Loucy (cell line): Measurements from ENCODE around the gene WDR7.

Source experiments
- H2AFZ ChIP-seq: fragments of 200-600 bp; sonication (generic); 2 replicates; pipeline ENCODE4 v1.6.0; 2016; ENCODE audit warnings: antibody characterized with exemption, mild to moderate bottlenecking, low read length, moderate library complexity
- H3F3A ChIP-seq: fragments of 200-600 bp; 2 replicates; pipeline ENCODE4 v1.6.0; 2016; ENCODE audit warnings: antibody characterized with exemption, low read depth, mild to moderate bottlenecking
- H3K27me3 ChIP-seq: fragments of 200-600 bp; sonication (generic); 2 replicates; pipeline ENCODE4 v1.6.1; 2014; ENCODE audit warnings: low read length, mild to moderate bottlenecking; ENCODE audit not compliant: insufficient read depth, poor library complexity, severe bottlenecking
- H3K36me3 ChIP-seq: fragments of 200-600 bp; sonication (generic); 2 replicates; pipeline ENCODE4 v1.6.1; 2016; ENCODE audit warnings: low read length; ENCODE audit not compliant: insufficient read depth
- H3K4me1 ChIP-seq: fragments of 200-600 bp; sonication (generic); 2 replicates; pipeline ENCODE4 v1.5.1; 2014; ENCODE audit warnings: low read length, mild to moderate bottlenecking; ENCODE audit not compliant: insufficient read depth, poor library complexity, severe bottlenecking
- H3K4me2 ChIP-seq: fragments of 200-600 bp; sonication (generic); 2 replicates; pipeline ENCODE4 v1.6.0; 2014; ENCODE audit warnings: antibody characterized with exemption, low read length, low read depth, mild to moderate bottlenecking; ENCODE audit not compliant: poor library complexity, severe bottlenecking
- H3K4me3 ChIP-seq: fragments of 200-600 bp; sonication (generic); 2 replicates; pipeline ENCODE4 v1.5.1; 2014; ENCODE audit warnings: low read length, mild to moderate bottlenecking, mixed read lengths; ENCODE audit not compliant: poor library complexity, severe bottlenecking
- H3K79me2 ChIP-seq: fragments of 200-600 bp; sonication (generic); 2 replicates; pipeline ENCODE4 v1.6.1; 2014; ENCODE audit warnings: low read length; ENCODE audit not compliant: insufficient read depth
- H3K9ac ChIP-seq: fragments of 200-600 bp; sonication (generic); 2 replicates; pipeline ENCODE4 v1.6.0; 2014; ENCODE audit warnings: mild to moderate bottlenecking, low read depth, low read length, moderate library complexity; ENCODE audit not compliant: poor library complexity, severe bottlenecking
- H3K9me2 ChIP-seq: fragments of 200-600 bp; sonication (generic); replicated peaks from 2 replicates; pipeline ENCODE4 v1.6.1; 2016; ENCODE audit warnings: low read depth, low read length, mixed read lengths
- H3K9me3 ChIP-seq: fragments of 200-600 bp; sonication (generic); 2 replicates; pipeline ENCODE4 v1.6.1; 2014; ENCODE audit warnings: mild to moderate bottlenecking, antibody characterized with exemption, low read length, low read depth; ENCODE audit not compliant: insufficient read depth
- H4K20me1 ChIP-seq: fragments of 200-600 bp; sonication (generic); 2 replicates; pipeline ENCODE4 v1.6.0; 2014; ENCODE audit warnings: antibody characterized with exemption, low read length, mild to moderate bottlenecking; ENCODE audit not compliant: insufficient read depth, poor library complexity, severe bottlenecking
- CTCF ChIP-seq: fragments of 200-600 bp; sonication (generic); conservative IDR thresholded peaks from 2 replicates; pipeline ENCODE4 v1.5.1; 2014; ENCODE audit warnings: mild to moderate bottlenecking, antibody characterized with exemption, low read length
- EZH2phosphoT487 ChIP-seq: fragments of 200-600 bp; IDR thresholded peaks from 2 replicates; pipeline ENCODE4 v1.6.1; 2018; ENCODE audit warnings: antibody characterized with exemption, mild to moderate bottlenecking, moderate library complexity, borderline replicate concordance

Gene WDR7

GRCh38 chr18:56992777-56993176 lies 341.6 kb downstream of the WDR7 start:
- no peak overlapping the region for H3K4me2 ChIP-seq
- TF ChIP-seq EZH2phosphoT487 (no peak), CTCF (no peak)
- H3K9ac ChIP-seq: no peak overlapping the region
- H2AFZ ChIP-seq: no peak overlapping the region
- H3K27me3 ChIP-seq: no peaks in the 10 kb centered on the region
- peaks cover 20% of the 10 kb centered on the region for H3K4me1 ChIP-seq
- no peaks in the 10 kb centered on the region for H3K36me3 ChIP-seq
- H3F3A ChIP-seq: no peaks in the 10 kb centered on the region
- no peaks in the 10 kb centered on the region for H3K79me2 ChIP-seq
- no peaks in the 10 kb centered on the region for H3K9me2 ChIP-seq
- no peaks in the 10 kb centered on the region for H3K9me3 ChIP-seq
- H3K4me3 ChIP-seq: no peak overlapping the region
- no peaks in the 10 kb centered on the region for H4K20me1 ChIP-seq

GRCh38 chr18:56995579-56996188 lies 344.5 kb downstream of the WDR7 start:
- no peaks in the 10 kb centered on the region for H3K79me2 ChIP-seq
- H3K9me2 ChIP-seq: no peaks in the 10 kb centered on the region
- H3F3A ChIP-seq: no peaks in the 10 kb centered on the region
- H3K9ac ChIP-seq: no peak overlapping the region
- no peak overlapping the region for H2AFZ ChIP-seq
- H3K4me3 ChIP-seq: no peak overlapping the region
- no peaks in the 10 kb centered on the region for H4K20me1 ChIP-seq
- H3K27me3 ChIP-seq: no peaks in the 10 kb centered on the region
- TF ChIP-seq EZH2phosphoT487 (no peak), CTCF (peak; percentile 46)
- H3K4me1 ChIP-seq: peaks cover 25% of the 10 kb centered on the region
- no peaks in the 10 kb centered on the region for H3K9me3 ChIP-seq
- no peak overlapping the region for H3K4me2 ChIP-seq
- H3K36me3 ChIP-seq: no peaks in the 10 kb centered on the region

GRCh38 chr18:56997200-56997599 lies 346.0 kb downstream of the WDR7 start:
- Histone ChIP-seq H3K9me3 (no peaks in the 10 kb centered on the region), H3K4me1 (peaks cover 37% of the 10 kb centered on the region), H2AFZ (no peak overlapping the region), H3K9ac (no peak overlapping the region), H4K20me1 (no peaks in the 10 kb centered on the region), H3K9me2 (no peaks in the 10 kb centered on the region), H3K36me3 (no peaks in the 10 kb centered on the region), H3K4me2 (no peak overlapping the region), H3K27me3 (no peaks in the 10 kb centered on the region), H3K4me3 (no peak overlapping the region), H3K79me2 (no peaks in the 10 kb centered on the region), H3F3A (no peaks in the 10 kb centered on the region)
- TF ChIP-seq EZH2phosphoT487: no peak
- no peak for TF ChIP-seq CTCF
